Caco-2 (cell line): ENCODE data around the gene UBE2V1. TPM values are rescaled to one million over a fixed set of nuclear protein-coding genes. Genes with fewer than 3 reads are reported as not detected.
"Not testable (repeated sequence)": the region's sequence is repeated elsewhere in the genome, so short reads cannot be mapped to it uniquely, and the experiment has no call there.

Experiments used
- BruUV-seq: library from RNA; stranded (reverse); fragments of 400-500 nt; replicated peaks from 2 replicates; lab custom pipeline; 2021; lab: Mats Ljungman, UMichigan
- CTCF ChIA-PET: fragments of 300-600 bp; sonication (Branson Sonifier 250); formaldehyde crosslinking; loops from one replicate; lab custom pipeline; 2022; ENCODE audit warnings: antibody characterized with exemption; lab: Charles Lee
- POLR2A ChIA-PET: fragments of 300-600 bp; sonication (Branson Sonifier 250); formaldehyde crosslinking; loops from one replicate; lab custom pipeline; 2022; ENCODE audit warnings: antibody characterized with exemption; lab: Charles Lee
- DNase-seq, 2 experiments: peaks; one replicate each; pipeline versions ENCODE4 v3.0.0 to v3.0.0-alpha.2; 2020 to 2022
- H3K27me3 ChIP-seq: replicated peaks from 2 replicates; pipeline ENCODE4 v1.6.0; 2011; ENCODE audit warnings: low read length; ENCODE audit not compliant: control insufficient read depth, insufficient read depth
- H3K36me3 ChIP-seq: 2 replicates; pipeline ENCODE4 v1.5.1; 2011; ENCODE audit warnings: low read length; ENCODE audit not compliant: control insufficient read depth, insufficient read depth
- H3K4me1 ChIP-seq: fragments of 250-450 bp; sonication (Bioruptor Pico); 2 replicates; pipeline ENCODE4 v1.5.1; 2020; ENCODE audit warnings: mild to moderate bottlenecking
- H3K4me3 ChIP-seq: 2 replicates; pipeline ENCODE4 v1.5.1; 2011; ENCODE audit warnings: low read depth, mild to moderate bottlenecking, control low read depth, low read length
- H3K9me3 ChIP-seq: fragments of 250-450 bp; sonication (Bioruptor Pico); 2 replicates; pipeline ENCODE4 v1.5.1; 2020; ENCODE audit warnings: mild to moderate bottlenecking, moderate library complexity
- H3K27ac Mint-ChIP-seq: one replicate; pipeline ENCODE4 v1.8.0; 2022; ENCODE audit warnings: mixed read lengths; ENCODE audit not compliant: unreplicated experiment
- H3K27me3 Mint-ChIP-seq: one replicate; pipeline ENCODE4 v1.8.0; 2022; ENCODE audit warnings: mixed read lengths; ENCODE audit not compliant: insufficient read depth, unreplicated experiment
- H3K36me3 Mint-ChIP-seq: one replicate; pipeline ENCODE4 v1.8.0; 2022; ENCODE audit warnings: mild to moderate bottlenecking, mixed read lengths; ENCODE audit not compliant: insufficient read depth, unreplicated experiment
- H3K4me1 Mint-ChIP-seq: one replicate; pipeline ENCODE4 v1.8.0; 2022; ENCODE audit warnings: low read depth, mixed read lengths; ENCODE audit not compliant: unreplicated experiment
- H3K4me3 Mint-ChIP-seq: one replicate; pipeline ENCODE4 v1.8.0; 2022; ENCODE audit warnings: mild to moderate bottlenecking, moderate library complexity, mixed read lengths; ENCODE audit not compliant: unreplicated experiment
- H3K9me3 Mint-ChIP-seq: one replicate; pipeline ENCODE4 v1.8.0; 2022; ENCODE audit warnings: mixed read lengths; ENCODE audit not compliant: unreplicated experiment
- CTCF ChIP-seq, 2 experiments: fragments of 200-600 bp in 1 of 2; IDR thresholded peaks; 1 replicate in 1 of 2; 2 replicates in 1 of 2; pipeline versions ENCODE4 v1.5.1 to v1.8.0; 2011 to 2022; ENCODE audit warnings: antibody characterized with exemption in 1 of 2, control low read depth in 1 of 2, inconsistent platforms in 1 of 2, low read depth in 1 of 2, low read length in 1 of 2, mild to moderate bottlenecking in 1 of 2, moderate library complexity in 1 of 2; ENCODE audit not compliant: insufficient read depth in 1 of 2, severe bottlenecking in 1 of 2, unreplicated experiment in 1 of 2
- intact Hi-C: fragments of 100-400 bp; cut with micrococcal nuclease; formaldehyde crosslinking; loops from one replicate; pipeline ENCODE4 v1.10.0; 2022; ENCODE audit not compliant: unreplicated experiment
- total RNA-seq: library from RNA; stranded (reverse); gene quantifications from 2 replicates; pipeline ENCODE4 v1.2.3, GENCODE V29; 2022

UBE2V1 gene
- total RNA-seq, 1 experiment from 2014 or later: 485 TPM

GRCh38 chr20:50103464-50104107 is 9.4 kb downstream of the UBE2V1 start:
- CTCF ChIA-PET: interaction anchor here (0.5 to 1.4 kb wide), 6 partner anchors 32 to 180 kb away, joined by 3 to 4 read pairs (median 4); no protein-coding TSS in a partner anchor
- H3K36me3 ChIP-seq, H3K4me3 ChIP-seq, H3K27me3 Mint-ChIP-seq, H3K27me3 ChIP-seq, intact Hi-C loops, BruUV-seq, H3K9me3 Mint-ChIP-seq, H3K9me3 ChIP-seq: not testable (repeated sequence)
- peak overlapping the region; percentile 65 for H3K27ac Mint-ChIP-seq
- peaks cover 78% of the 10 kb centered on the region for H3K4me1 ChIP-seq
- H3K4me3 Mint-ChIP-seq: peak overlapping the region; percentile 18
- peaks cover 49% of the 10 kb centered on the region for H3K4me1 Mint-ChIP-seq
- H3K36me3 Mint-ChIP-seq: peaks cover 64% of the 10 kb centered on the region
- DNase-seq: peak; percentile 73 to 83
- POLR2A ChIA-PET: interaction anchor here (0.6 to 1.2 kb wide), 3 partner anchors 10 to 132 kb away, joined by 4 to 6 read pairs (median 4); partner anchors contain the start of gene UBE2V1

GRCh38 chr20:50102551-50102950 is 10.4 kb downstream of the UBE2V1 start:
- H3K4me1 ChIP-seq: peaks cover 74% of the 10 kb centered on the region

GRCh38 chr20:50101887-50102286 is 11.1 kb downstream of the UBE2V1 start:
- ChIA-PET POLR2A (interaction anchor here (0.6 kb wide), 1 partner anchor 10 kb away, joined by 4 read pairs; no protein-coding TSS in a partner anchor), CTCF (interaction anchor here (0.6 to 0.7 kb wide), 2 partner anchors 14 to 198 kb away, joined by 3 to 4 read pairs; no protein-coding TSS in a partner anchor)
- peak in 1 of 2 experiments; percentile 67 for DNase-seq
- Mint-ChIP-seq H3K27me3 (no peaks in the 10 kb centered on the region), H3K36me3 (peaks cover 61% of the 10 kb centered on the region), H3K4me1 (peaks cover 45% of the 10 kb centered on the region), H3K9me3 (no peaks in the 10 kb centered on the region), H3K4me3 (no peak overlapping the region), H3K27ac (peak overlapping the region; percentile 34)
- H3K4me1 ChIP-seq: peaks cover 67% of the 10 kb centered on the region
- H3K27me3 ChIP-seq: no peaks in the 10 kb centered on the region
- intact Hi-C loops: no loop called here
- H3K4me3 ChIP-seq: no peak overlapping the region
- no peak for TF ChIP-seq CTCF (IDR thresholded peaks at IDR 0.05; ENCODE audit: insufficient read depth in 1 of 2, low read depth in 1 of 2, low read length in 1 of 2, severe bottlenecking in 1 of 2, unreplicated experiment in 1 of 2)
- H3K9me3 ChIP-seq: no peaks in the 10 kb centered on the region
- no TSS peak for BruUV-seq
- H3K36me3 ChIP-seq: peaks cover 2% of the 10 kb centered on the region; the same call in 1 of the 2 replicates

More at GRCh38 chr20:50102551-50102950, 10.4 kb downstream of the UBE2V1 start:
- H3K27me3 ChIP-seq, H3K9me3 ChIP-seq, H3K4me3 Mint-ChIP-seq, H3K36me3 ChIP-seq, POLR2A ChIA-PET, H3K4me3 ChIP-seq, BruUV-seq, H3K9me3 Mint-ChIP-seq, H3K27me3 Mint-ChIP-seq, intact Hi-C loops: not testable (repeated sequence)
- peaks cover 49% of the 10 kb centered on the region for H3K4me1 Mint-ChIP-seq
- H3K36me3 Mint-ChIP-seq: peaks cover 63% of the 10 kb centered on the region
- DNase-seq: peak in 1 of 2 experiments; percentile 32
- H3K27ac Mint-ChIP-seq: peak overlapping the region; percentile 65
- CTCF ChIA-PET: interaction anchor here (0.6 to 1.0 kb wide), 3 partner anchors 50 to 199 kb away, joined by 3 read pairs; no protein-coding TSS in a partner anchor

- POLR2A ChIA-PET: interaction anchor here (0.6 to 0.7 kb wide), 3 partner anchors 11 to 185 kb away, joined by 3 to 4 read pairs (median 3); no protein-coding TSS in a partner anchor
These were observed 11.7 kb downstream of the UBE2V1 start for GRCh38 chr20:50101281-50101680.

More at GRCh38 chr20:50101281-50101680, 11.7 kb downstream of the UBE2V1 start:
- CTCF ChIA-PET: interaction anchor here (0.6 to 0.7 kb wide), 5 partner anchors 11 to 51 kb away, joined by 3 to 10 read pairs (median 4); no protein-coding TSS in a partner anchor
- Mint-ChIP-seq H3K27ac (peak overlapping the region; percentile 34), H3K4me3 (no peak overlapping the region), H3K27me3 (no peaks in the 10 kb centered on the region), H3K9me3 (no peaks in the 10 kb centered on the region), H3K4me1 (peaks cover 45% of the 10 kb centered on the region), H3K36me3 (peaks cover 64% of the 10 kb centered on the region)
- Histone ChIP-seq H3K36me3 (peaks cover 2% of the 10 kb centered on the region; the same call in 1 of the 2 replicates), H3K27me3 (no peaks in the 10 kb centered on the region), H3K4me3 (no peak overlapping the region), H3K9me3 (no peaks in the 10 kb centered on the region), H3K4me1 (peaks cover 69% of the 10 kb centered on the region)
- BruUV-seq: no TSS peak
- no peak for TF ChIP-seq CTCF (IDR thresholded peaks at IDR 0.05; ENCODE audit: insufficient read depth in 1 of 2, low read depth in 1 of 2, low read length in 1 of 2, severe bottlenecking in 1 of 2, unreplicated experiment in 1 of 2)
- intact Hi-C loops: no loop called here
- DNase-seq: peak in 1 of 2 experiments; percentile 45
